GM19372 (cell line): Measurements from ENCODE around the gene UPF2.

Experiments
- ATAC-seq: cut with Tn5 transposase; IDR thresholded peaks from one replicate; pipeline ENCODE4 v1.9.1; 2021; ENCODE audit warnings: mild to moderate bottlenecking, low read depth, moderate library complexity; ENCODE audit not compliant: unreplicated experiment

UPF2 gene

GRCh38 chr10:11886851-11887250 is 155.8 kb downstream of the UPF2 start:
- no peak for ATAC-seq

- no peak for ATAC-seq
These were observed 156.5 kb downstream of the UPF2 start for GRCh38 chr10:11886138-11886474.

DNA sequence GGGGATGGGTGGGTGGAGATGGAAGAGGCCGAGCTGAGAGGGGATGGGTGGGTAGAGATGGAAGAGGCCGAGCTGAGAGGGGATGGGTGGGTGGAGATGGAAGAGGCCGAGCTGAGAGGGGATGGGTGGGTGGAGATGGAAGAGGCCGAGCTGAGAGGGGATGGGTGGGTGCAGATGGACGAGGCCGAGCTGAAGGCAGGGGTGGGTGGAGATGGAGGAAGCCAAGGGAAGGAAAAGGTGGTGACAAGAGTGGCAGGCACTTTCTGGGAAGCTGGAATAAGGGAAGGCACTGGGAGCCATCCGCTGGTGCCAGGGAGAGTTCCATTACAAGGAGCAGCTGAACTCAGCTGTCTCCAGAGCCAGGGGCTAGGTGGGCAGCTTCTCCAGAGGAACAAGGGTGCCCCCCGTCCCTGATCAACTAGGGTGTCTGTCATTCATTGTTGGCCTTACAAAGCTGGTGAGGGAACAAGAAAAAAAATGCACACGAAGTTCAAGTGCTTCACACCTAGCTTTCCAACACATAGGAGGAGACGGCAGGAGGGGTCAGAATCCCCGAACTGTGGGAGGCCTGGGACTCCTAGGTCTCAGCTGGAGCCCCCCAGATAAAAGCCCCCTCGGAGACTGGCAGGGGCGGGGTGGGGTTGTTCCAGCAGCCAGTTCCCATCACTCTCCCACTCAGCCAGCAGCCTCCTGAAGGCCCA is 157.0 kb downstream of the UPF2 start:
- ATAC-seq, result no peak

- ATAC-seq, result no peak
These were observed 157.7 kb downstream of the UPF2 start for GRCh38 chr10:11884706-11885423.

- no peak for ATAC-seq
These were observed 159.8 kb downstream of the UPF2 start for GRCh38 chr10:11882646-11883375.

GRCh38 chr10:11881477-11882417 is 160.9 kb downstream of the UPF2 start:
- no peak for ATAC-seq

DNA sequence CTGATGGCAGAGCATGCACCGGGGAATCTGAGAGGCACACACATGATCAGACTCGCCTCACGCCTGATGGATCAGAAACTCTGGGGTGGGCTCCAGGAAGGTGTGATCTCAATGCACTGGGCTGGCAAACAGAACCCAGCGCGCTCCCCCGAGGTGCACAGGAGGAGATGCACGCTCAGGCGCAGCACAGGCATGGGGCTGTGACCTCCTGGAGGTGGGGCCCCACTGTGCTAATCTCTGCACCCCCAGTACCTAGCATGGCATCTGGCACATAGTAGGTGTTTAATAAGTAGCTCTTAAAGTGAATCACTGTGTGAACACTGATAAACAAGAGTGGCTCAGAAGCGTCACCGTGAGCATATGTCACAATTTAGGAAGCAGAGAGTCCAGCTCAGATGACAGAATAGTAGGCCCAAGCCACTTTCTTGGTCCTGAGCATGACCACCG is 161.6 kb downstream of the UPF2 start:
- no peak for ATAC-seq

DNA sequence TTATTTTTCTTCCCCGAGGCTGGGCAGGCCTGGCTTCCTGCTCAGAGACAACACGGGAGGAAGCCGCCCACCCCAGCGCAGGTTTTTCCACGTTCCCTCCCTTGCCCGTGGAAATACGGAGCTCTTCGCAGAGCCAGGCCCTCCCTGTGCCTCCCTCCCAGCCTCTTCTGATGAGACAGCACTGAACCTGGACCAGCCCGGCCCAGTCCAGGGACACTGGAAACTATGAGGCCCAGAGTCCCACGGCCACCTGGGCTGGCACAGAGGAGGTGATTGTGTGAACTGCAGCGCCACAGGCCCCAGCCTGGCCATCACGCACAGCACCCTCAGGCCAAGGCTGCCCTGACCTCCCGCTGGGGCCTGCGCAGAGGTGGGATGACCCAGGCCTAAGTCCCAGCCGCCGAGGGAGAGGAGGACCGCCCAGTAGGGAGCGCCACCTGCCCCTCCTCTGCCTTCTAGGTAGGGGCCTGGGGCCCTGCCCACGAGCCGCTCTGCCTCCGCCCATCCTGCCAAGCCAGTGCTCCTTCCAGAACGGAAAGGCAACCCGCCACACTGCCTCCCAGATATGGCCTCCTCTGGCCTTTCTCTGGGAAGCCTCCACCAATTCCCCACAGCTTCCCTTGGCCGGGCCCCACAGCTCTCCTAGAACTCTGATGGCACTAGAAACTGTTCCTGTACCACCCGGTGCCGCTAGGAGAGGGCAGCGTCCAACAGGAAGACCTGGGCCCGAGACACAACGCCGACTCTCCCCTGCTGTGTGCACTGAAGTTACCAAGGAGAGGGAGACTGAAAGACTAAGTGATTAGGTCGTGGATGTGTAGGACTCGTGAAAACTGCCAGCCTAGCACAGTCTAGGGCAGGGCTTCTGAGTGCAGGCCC is 162.2 kb downstream of the UPF2 start:
- ATAC-seq, result no peak

GRCh38 chr10:11879387-11880094 is 163.1 kb downstream of the UPF2 start:
- no peak for ATAC-seq

DNA sequence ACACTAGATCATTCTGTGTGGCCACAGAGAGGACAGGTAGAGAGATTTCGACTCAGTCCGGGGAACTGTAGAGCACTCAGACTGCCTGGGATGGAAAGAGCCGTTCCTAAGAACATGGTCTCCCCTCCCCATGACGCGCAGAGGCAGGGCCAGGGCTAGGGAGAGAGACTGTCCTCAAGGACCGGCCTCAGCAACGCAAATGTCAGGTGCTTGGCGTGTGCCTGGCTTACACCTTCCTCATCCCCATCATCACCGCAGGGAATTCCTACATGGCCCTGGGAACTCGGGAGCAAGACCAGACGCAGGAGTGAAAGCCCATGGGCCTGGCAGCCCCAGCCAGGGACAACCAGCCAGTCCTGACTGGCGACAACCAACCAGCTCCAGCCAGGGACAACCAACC is 163.8 kb downstream of the UPF2 start:
- ATAC-seq, result no peak

- no peak for ATAC-seq
These were observed 165.1 kb downstream of the UPF2 start for GRCh38 chr10:11877591-11877905.

DNA sequence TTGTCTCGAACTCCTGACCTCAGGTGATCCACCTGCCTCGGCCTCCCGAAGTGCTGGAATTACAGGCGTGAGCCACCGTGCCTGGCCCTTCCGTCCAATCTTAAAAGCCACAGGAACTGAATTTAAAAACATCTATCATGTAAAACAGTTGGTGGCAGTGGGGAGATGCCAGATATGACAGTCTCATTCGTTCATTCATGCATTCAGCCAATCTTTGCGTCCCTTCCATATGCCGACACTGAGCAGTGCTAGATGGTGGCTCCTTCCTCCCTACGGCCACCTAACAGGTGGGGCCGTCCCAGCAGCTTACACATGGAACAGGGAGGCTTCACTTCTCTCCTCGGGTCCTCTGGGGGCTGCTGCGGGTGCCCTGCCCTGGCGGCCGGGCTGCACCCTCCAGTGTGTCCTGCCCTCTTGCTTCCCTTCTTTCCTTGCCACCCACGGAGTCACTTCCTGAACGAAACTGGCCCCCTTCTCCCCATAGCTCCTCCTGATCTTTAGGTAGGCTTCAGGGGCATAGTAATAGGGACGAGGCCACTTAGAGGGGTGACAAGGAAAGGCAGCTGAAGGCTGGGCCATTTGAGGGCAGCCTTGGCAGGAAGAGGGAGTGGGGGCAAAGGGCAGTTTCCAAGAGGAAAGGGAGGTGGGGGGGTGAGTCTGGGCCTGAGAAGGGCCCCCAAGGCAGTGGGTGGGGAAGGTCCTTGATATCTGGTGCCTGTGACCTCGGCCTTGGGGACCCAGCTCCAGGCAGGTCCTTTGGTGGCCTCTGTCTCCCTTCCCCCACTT is 165.6 kb downstream of the UPF2 start:
- no peak for ATAC-seq

DNA sequence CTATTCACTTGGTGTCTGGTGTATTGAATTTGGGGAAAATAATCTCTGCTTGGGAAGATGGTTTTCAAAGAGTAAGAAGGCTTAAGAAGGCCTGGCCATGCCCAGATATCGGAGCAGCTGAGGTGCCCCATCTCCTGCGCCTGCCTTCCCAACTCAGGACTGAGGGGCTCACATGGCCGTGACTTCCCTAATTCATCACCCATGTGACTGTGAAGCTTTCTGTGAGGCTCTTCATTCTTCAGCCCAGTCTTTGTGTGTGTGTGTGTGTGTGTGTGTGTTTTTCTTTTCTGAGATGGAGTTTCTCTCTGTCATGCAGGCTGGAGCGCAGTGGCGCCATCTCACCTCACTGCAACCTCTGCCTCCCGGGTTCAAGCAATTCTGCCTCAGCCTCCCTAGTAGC is 166.3 kb downstream of the UPF2 start:
- no peak for ATAC-seq

DNA sequence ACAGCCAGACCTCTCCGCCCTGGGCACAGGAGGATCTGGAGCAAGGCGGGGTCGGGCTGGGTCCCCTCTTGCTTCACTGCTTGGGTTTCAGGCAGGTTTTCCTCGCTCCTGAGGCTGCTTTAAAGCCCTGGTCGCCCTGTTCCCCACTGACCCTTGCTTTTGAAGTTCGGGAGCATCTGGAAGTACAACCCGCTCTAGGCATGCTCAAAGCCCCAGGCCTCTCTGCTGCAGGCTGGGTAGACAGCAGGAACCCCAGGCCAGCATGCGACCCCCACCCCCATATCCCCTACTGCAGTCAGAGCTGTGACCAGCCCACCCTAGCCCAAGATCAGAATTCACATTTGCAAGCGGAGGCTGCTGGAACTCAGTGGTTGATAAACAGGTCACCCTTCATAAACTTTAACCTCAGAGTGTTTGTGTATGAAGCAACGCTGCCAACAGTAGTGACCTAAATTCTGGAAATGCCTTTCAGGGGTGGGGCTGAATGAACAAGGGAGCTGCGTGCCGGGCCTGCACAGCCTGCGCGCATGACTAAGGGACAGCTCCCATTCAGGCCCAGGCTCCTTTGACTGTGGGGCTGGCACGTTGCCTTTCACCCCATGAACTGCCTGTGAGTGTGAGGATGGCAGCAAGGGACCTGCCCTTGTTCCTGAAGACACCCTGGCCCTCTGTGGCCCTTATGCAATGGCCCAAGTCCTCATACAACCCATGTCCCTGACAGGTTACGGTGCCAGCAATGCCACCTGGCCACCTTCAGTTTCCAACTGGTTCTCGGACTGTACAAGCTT is 166.9 kb downstream of the UPF2 start:
- no peak for ATAC-seq

- no peak for ATAC-seq
These were observed 167.8 kb downstream of the UPF2 start for GRCh38 chr10:11874568-11875493.

DNA sequence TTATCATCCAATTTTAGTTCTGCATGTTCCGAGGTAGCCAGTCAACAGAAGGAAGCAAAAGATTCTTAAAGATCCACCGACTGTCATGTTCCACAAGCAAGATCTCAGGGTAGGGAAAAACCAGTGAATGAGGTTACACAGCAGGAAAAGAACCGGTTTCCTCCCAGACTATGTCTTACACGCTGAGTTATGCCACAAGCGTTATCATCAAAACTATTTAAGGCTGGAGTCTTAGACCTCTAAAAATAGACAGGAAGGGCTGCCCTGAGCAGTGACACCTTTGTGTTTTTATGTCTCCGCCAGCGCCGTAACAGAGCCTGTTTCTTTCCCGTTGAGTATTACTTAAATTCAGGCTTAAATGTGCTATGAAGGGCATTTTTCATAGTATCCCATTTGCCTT is 171.1 kb downstream of the UPF2 start:
- no peak for ATAC-seq
